SK-N-SH (cell line): ENCODE results near the gene ARHGDIG. TPM values are rescaled to one million over a fixed set of nuclear protein-coding genes. Genes with fewer than 3 reads are reported as not detected.

Source experiments
- CTCF ChIA-PET: fragments of 300-600, 350-600 bp; formaldehyde crosslinking; extraction: SDS; loops from one replicate; lab custom pipeline; 2021; lab: Yijun Ruan, JAX
- POLR2A ChIA-PET: fragments of 350-600 bp; sonication (Branson Sonifier 250); formaldehyde crosslinking; extraction: SDS; loops from one replicate; lab custom pipeline; 2020; ENCODE audit warnings: antibody characterized with exemption, inconsistent platforms; lab: Yijun Ruan, JAX
- DNase-seq: peaks from one replicate; pipeline ENCODE4 v3.0.0; 2012
- H2AFZ ChIP-seq: fragments of 200-600 bp; sonication (generic); 2 replicates; pipeline ENCODE4 v1.8.1; 2016; ENCODE audit warnings: antibody characterized with exemption, mild to moderate bottlenecking, low read depth
- H3F3A ChIP-seq: fragments of 200-600 bp; sonication (generic); replicated peaks from 2 replicates; pipeline ENCODE3; 2016; ENCODE audit warnings: antibody characterized with exemption, mild to moderate bottlenecking; ENCODE audit not compliant: insufficient read depth
- H3K27ac ChIP-seq, 2 experiments: fragments of 200-500 bp in 1 of 2; fragments of 200-600 bp in 1 of 2; sonication (Bioruptor generic) in 1 of 2; sonication (generic), shearing (Covaris generic) in 1 of 2; 2 replicates each; pipeline versions ENCODE4 v1.5.1 to v1.6.1; 2014 to 2016; ENCODE audit warnings: low read depth in 2 of 2, inconsistent platforms in 1 of 2, low read length in 1 of 2, mild to moderate bottlenecking in 1 of 2, mixed read lengths in 1 of 2
- H3K27me3 ChIP-seq: fragments of 200-600 bp; sonication (generic), shearing (Covaris generic); 2 replicates; pipeline ENCODE4 v1.6.1; 2016; ENCODE audit warnings: mixed run types; ENCODE audit not compliant: insufficient read depth
- H3K36me3 ChIP-seq, 2 experiments: fragments of 200-500 bp in 1 of 2; fragments of 200-600 bp in 1 of 2; sonication (Bioruptor generic) in 1 of 2; sonication (generic) in 1 of 2; replicated peaks in 1 of 2; 2 replicates each; pipeline versions ENCODE3 to v1.5.1; 2014 to 2016; ENCODE audit warnings: low read length in 1 of 2, mild to moderate bottlenecking in 1 of 2; ENCODE audit not compliant: insufficient read depth in 2 of 2, control insufficient read depth in 1 of 2
- H3K4me1 ChIP-seq, 2 experiments: fragments of 200-500 bp in 1 of 2; fragments of 200-600 bp in 1 of 2; sonication (Bioruptor generic) in 1 of 2; sonication (generic), shearing (Covaris generic) in 1 of 2; 2 replicates each; pipeline versions ENCODE4 v1.5.1 to v1.6.1; 2014 to 2016; ENCODE audit warnings: low read depth in 1 of 2, low read length in 1 of 2, mixed run types in 1 of 2; ENCODE audit not compliant: insufficient read depth in 2 of 2, control insufficient read depth in 1 of 2
- H3K4me2 ChIP-seq: fragments of 200-600 bp; sonication (generic), shearing (Covaris generic); 2 replicates; pipeline ENCODE4 v1.6.1; 2017; ENCODE audit warnings: mixed run types
- H3K4me3 ChIP-seq, 2 experiments: fragments of 200-500 bp in 1 of 2; fragments of 200-600 bp in 1 of 2; sonication (Bioruptor generic) in 1 of 2; sonication (generic), shearing (Covaris generic) in 1 of 2; 2 replicates each; pipeline versions ENCODE4 v1.5.1 to v1.8.1; 2014 to 2016; ENCODE audit warnings: low read depth in 2 of 2, inconsistent platforms in 1 of 2, low read length in 1 of 2, mild to moderate bottlenecking in 1 of 2, mixed read lengths in 1 of 2, moderate library complexity in 1 of 2
- H3K79me2 ChIP-seq: fragments of 200-600 bp; sonication (generic); 2 replicates; pipeline ENCODE4 v1.8.1; 2017; ENCODE audit warnings: mild to moderate bottlenecking; ENCODE audit not compliant: insufficient read depth
- H3K9ac ChIP-seq: fragments of 200-600 bp; sonication (generic); 2 replicates; pipeline ENCODE4 v1.6.1; 2017; ENCODE audit warnings: mixed run types
- H3K9me2 ChIP-seq: fragments of 200-600 bp; sonication (generic); 2 replicates; pipeline ENCODE4 v1.6.1; 2017; ENCODE audit warnings: mixed run types
- H3K9me3 ChIP-seq: fragments of 200-600 bp; sonication (generic); 2 replicates; pipeline ENCODE4 v1.6.1; 2017; ENCODE audit warnings: mixed run types, mild to moderate bottlenecking, moderate library complexity
- H4K20me1 ChIP-seq: fragments of 200-600 bp; sonication (generic); 2 replicates; pipeline ENCODE4 v1.6.1; 2017; ENCODE audit warnings: mild to moderate bottlenecking, mixed run types; ENCODE audit not compliant: insufficient read depth
- CTCF ChIP-seq: fragments of 200-600 bp; sonication (generic); IDR thresholded peaks from 2 replicates; pipeline ENCODE4 v1.6.1; 2017; ENCODE audit warnings: antibody characterized with exemption, mild to moderate bottlenecking, moderate library complexity
- EP300 ChIP-seq, 2 experiments: IDR thresholded peaks; 2 replicates each; pipeline versions ENCODE4 v1.4.0 to v1.6.1; 2012; ENCODE audit warnings: borderline replicate concordance in 1 of 2, low read depth in 1 of 2, low read length in 1 of 2
- FOSL2 ChIP-seq: IDR thresholded peaks from 2 replicates; pipeline ENCODE4 v1.4.0; 2012; ENCODE audit warnings: low read depth, mild to moderate bottlenecking, moderate library complexity, borderline replicate concordance
- FOXM1 ChIP-seq: IDR thresholded peaks from 2 replicates; pipeline ENCODE4 v1.4.0; 2012; ENCODE audit warnings: low read depth, mild to moderate bottlenecking
- GABPA ChIP-seq: IDR thresholded peaks from 2 replicates; pipeline ENCODE4 v1.4.0; 2012; ENCODE audit warnings: low read depth, mild to moderate bottlenecking
- JUND ChIP-seq: IDR thresholded peaks from 2 replicates; pipeline ENCODE4 v1.4.0; 2012
- MXI1 ChIP-seq: IDR thresholded peaks from 2 replicates; pipeline ENCODE4 v1.6.1; 2012; ENCODE audit warnings: mild to moderate bottlenecking, low read depth, low read length, improper control_type of control experiment
- NRF1 ChIP-seq: IDR thresholded peaks from 2 replicates; pipeline ENCODE4 v1.6.1; 2012; ENCODE audit warnings: low read depth, mild to moderate bottlenecking, low read length
- PBX3 ChIP-seq: IDR thresholded peaks from 2 replicates; pipeline ENCODE4; 2012
- POLR2AphosphoS5 ChIP-seq: IDR thresholded peaks from 2 replicates; pipeline ENCODE4 v1.6.1; 2012; ENCODE audit warnings: low read depth, low read length
- RCOR1 ChIP-seq: fragments of 150-350 bp; IDR thresholded peaks from 2 replicates; pipeline ENCODE4 v1.6.1; 2017; ENCODE audit warnings: antibody characterized with exemption, low read length
- SIN3A ChIP-seq: IDR thresholded peaks from 2 replicates; pipeline ENCODE4 v1.6.1; 2012; ENCODE audit warnings: low read depth, mild to moderate bottlenecking, low read length, moderate library complexity, borderline replicate concordance
- TAF1 ChIP-seq: IDR thresholded peaks from 2 replicates; pipeline ENCODE4 v1.6.1; 2012; ENCODE audit warnings: low read depth, mild to moderate bottlenecking, low read length, moderate library complexity, borderline replicate concordance
- USF1 ChIP-seq: IDR thresholded peaks from 2 replicates; pipeline ENCODE4 v1.4.0; 2012; ENCODE audit warnings: low read depth, borderline replicate concordance
- YY1 ChIP-seq: IDR thresholded peaks from 2 replicates; pipeline ENCODE4 v1.4.0; 2012; ENCODE audit warnings: low read depth, mild to moderate bottlenecking
- ZBTB33 ChIP-seq: IDR thresholded peaks from 2 replicates; pipeline ENCODE4 v1.4.0; 2012; ENCODE audit warnings: low read depth, borderline replicate concordance
- WGBS: methylation state at CpG from one replicate; pipeline ENCODE4 v1.1.6; 2017; ENCODE audit warnings: low lambda C conversion rate; 5-methylcytosine and 5-hydroxymethylcytosine counted together
- polyA plus RNA-seq, 3 experiments: library from polyadenylated mRNA; depleted of rRNA; stranded (reverse); fragments of >200 nt; gene quantifications; 2 replicates each; pipeline ENCODE4 v1.2.3, GENCODE V29; 2012

ARHGDIG gene
- polyA plus RNA-seq, 1 of the 3 experiments (the other 2 are of a cell fraction): 4.8 TPM

GRCh38 chr16:280005-280460 lies 358 bp upstream of the ARHGDIG start (continued):
- TF ChIP-seq CTCF (no peak), FOSL2 (no peak), POLR2AphosphoS5 (no peak), MXI1 (no peak), JUND (no peak)
- TF ChIP-seq, all 33 proteins: peak for 0

- ChIA-PET POLR2A (no interaction called here), CTCF (interaction anchor here (0.9 to 1.1 kb wide), 2 partner anchors 70 to 81 kb away, joined by 3 to 5 read pairs; no protein-coding TSS in a partner anchor)
- TF ChIP-seq YY1: no peak
- no peak for TF ChIP-seq PBX3
- no peak for TF ChIP-seq USF1
- TF ChIP-seq ZBTB33: no peak
- TF ChIP-seq JUND: no peak
- TF ChIP-seq EP300 (IDR thresholded peaks at IDR 0.05; ENCODE audit: borderline replicate concordance in 1 of 2, low read depth in 1 of 2, low read length in 1 of 2): no peak
- TF ChIP-seq GABPA: no peak
- no peak for TF ChIP-seq NRF1
- no peak for TF ChIP-seq FOXM1
- TF ChIP-seq TAF1: no peak
- TF ChIP-seq RCOR1: no peak
- TF ChIP-seq SIN3A: no peak
- no peak for TF ChIP-seq CTCF
- Histone ChIP-seq H4K20me1 (no peaks in the 10 kb centered on the region), H3K4me3 (peak overlapping the region; percentile 50 to 61), H3K9ac (peak overlapping the region; percentile 56), H3K9me2 (no peaks in the 10 kb centered on the region), H3K27ac (no peak overlapping the region), H3F3A (peaks cover 3% of the 10 kb centered on the region), H2AFZ (peak overlapping the region; percentile 78; the same call in 1 of the 2 replicates), H3K79me2 (no peaks in the 10 kb centered on the region), H3K36me3 (no peaks in the 10 kb centered on the region), H3K4me1 (peaks cover 0 to 5% of the 10 kb centered on the region in 2 experiments; a peak in 1 of 4 replicates), H3K27me3 (no peaks in the 10 kb centered on the region), H3K9me3 (no peaks in the 10 kb centered on the region), H3K4me2 (peak overlapping the region; percentile 82)
- 65% methylated on average over 13 of the region's 27 CpGs for WGBS
- no peak for DNase-seq
Measured at GRCh38 chr16:280991-281659, 734 bp downstream of the ARHGDIG start.
